Nephron (organoid): ENCODE results near the gene CTNNAL1.
"Not testable (repeated sequence)": the region's sequence is repeated elsewhere in the genome, so short reads cannot be mapped to it uniquely, and the experiment has no call there.

Experiments used
- H3K27ac Mint-ChIP-seq, 3 experiments: 2 replicates each; pipeline ENCODE4 v1.8.0; 2020; ENCODE audit warnings: mixed read lengths in 3 of 3, mild to moderate bottlenecking in 2 of 3, moderate library complexity in 1 of 3
- H3K27me3 Mint-ChIP-seq: 2 replicates; pipeline ENCODE4 v1.8.0; 2021; ENCODE audit warnings: low read depth, mild to moderate bottlenecking, moderate library complexity, mixed read lengths
- H3K36me3 Mint-ChIP-seq: 2 replicates; pipeline ENCODE4 v1.8.0; 2020; ENCODE audit warnings: low read depth, mixed read lengths
- H3K4me1 Mint-ChIP-seq: 2 replicates; pipeline ENCODE4 v1.8.0; 2020; ENCODE audit warnings: mixed read lengths
- H3K4me3 Mint-ChIP-seq, 3 experiments: 2 replicates each; pipeline ENCODE4 v1.8.0; 2020; ENCODE audit warnings: mild to moderate bottlenecking in 3 of 3, mixed read lengths in 3 of 3, moderate library complexity in 2 of 3
- H3K9me3 Mint-ChIP-seq: 2 replicates; pipeline ENCODE4 v1.8.0; 2020; ENCODE audit warnings: mixed read lengths
- CTCF ChIP-seq, 3 experiments: fragments of 200-600 bp; sonication (generic); IDR thresholded peaks; one replicate each; pipeline ENCODE4 v1.5.0; 2021; ENCODE audit warnings: antibody characterized with exemption in 3 of 3; ENCODE audit not compliant: unreplicated experiment in 3 of 3

CTNNAL1 gene

GRCh38 chr9:108978205-108978604 lies 35.1 kb downstream of the CTNNAL1 start:
- no peaks in the 10 kb centered on the region for H3K9me3 Mint-ChIP-seq
- H3K27me3 Mint-ChIP-seq: no peaks in the 10 kb centered on the region
- peaks cover 30% of the 10 kb centered on the region for H3K4me1 Mint-ChIP-seq
- H3K27ac Mint-ChIP-seq: peak overlapping the region; percentile 24 to 57 (median 31)
- peaks cover 38% of the 10 kb centered on the region for H3K36me3 Mint-ChIP-seq
- TF ChIP-seq CTCF (IDR thresholded peaks at IDR 0.05; ENCODE audit: unreplicated experiment in 3 of 3): no peak
- no peak overlapping the region for H3K4me3 Mint-ChIP-seq

- H3K9me3 Mint-ChIP-seq: peaks cover 2% of the 10 kb centered on the region
- peaks cover 44% of the 10 kb centered on the region for H3K36me3 Mint-ChIP-seq
- peaks cover 42% of the 10 kb centered on the region for H3K4me1 Mint-ChIP-seq
- H3K4me3 Mint-ChIP-seq: no peak overlapping the region
- TF ChIP-seq CTCF (IDR thresholded peaks at IDR 0.05; ENCODE audit: unreplicated experiment in 3 of 3): no peak
- H3K27me3 Mint-ChIP-seq: no peaks in the 10 kb centered on the region
- H3K27ac Mint-ChIP-seq: peak overlapping the region; percentile 35 to 82 (median 37)
Observed at GRCh38 chr9:108973895-108974294, 39.4 kb downstream of the CTNNAL1 start.

GRCh38 chr9:108972626-108973209 lies 40.6 kb downstream of the CTNNAL1 start:
- no peak for TF ChIP-seq CTCF (IDR thresholded peaks at IDR 0.05; ENCODE audit: unreplicated experiment in 3 of 3)
- Mint-ChIP-seq H3K9me3 (peaks cover 2% of the 10 kb centered on the region), H3K27ac (peak overlapping the region; percentile 41 to 72 (median 72)), H3K27me3 (no peaks in the 10 kb centered on the region), H3K36me3 (peaks cover 39% of the 10 kb centered on the region), H3K4me3 (no peak overlapping the region), H3K4me1 (peaks cover 38% of the 10 kb centered on the region)

- Mint-ChIP-seq H3K4me1 (peaks cover 34% of the 10 kb centered on the region), H3K27ac (peak overlapping the region; percentile 41 to 72 (median 72))
Observed at GRCh38 chr9:108972186-108972585, 41.1 kb downstream of the CTNNAL1 start.

GRCh38 chr9:108971392-108971791 lies 41.9 kb downstream of the CTNNAL1 start:
- not testable (repeated sequence) for H3K4me3 Mint-ChIP-seq, H3K9me3 Mint-ChIP-seq, H3K27me3 Mint-ChIP-seq, H3K27ac Mint-ChIP-seq
- peaks cover 38% of the 10 kb centered on the region for H3K36me3 Mint-ChIP-seq
- peaks cover 34% of the 10 kb centered on the region for H3K4me1 Mint-ChIP-seq

More at GRCh38 chr9:108972186-108972585, 41.1 kb downstream of the CTNNAL1 start:
- no peak for TF ChIP-seq CTCF (IDR thresholded peaks at IDR 0.05; ENCODE audit: unreplicated experiment in 3 of 3)
- Mint-ChIP-seq H3K9me3 (peaks cover 2% of the 10 kb centered on the region), H3K27me3 (no peaks in the 10 kb centered on the region), H3K36me3 (peaks cover 38% of the 10 kb centered on the region), H3K4me3 (no peak overlapping the region)

- Mint-ChIP-seq H3K27ac (no peak overlapping the region), H3K27me3 (no peaks in the 10 kb centered on the region), H3K4me3 (no peak overlapping the region), H3K4me1 (peaks cover 18% of the 10 kb centered on the region), H3K36me3 (peaks cover 36% of the 10 kb centered on the region), H3K9me3 (peaks cover 2% of the 10 kb centered on the region)
- no peak for TF ChIP-seq CTCF (IDR thresholded peaks at IDR 0.05; ENCODE audit: unreplicated experiment in 3 of 3)
Observed at GRCh38 chr9:108967916-108968315, 45.4 kb downstream of the CTNNAL1 start.
